Limb (tissue), 2 donors: Measurements from ENCODE around the gene ZNF554.
A peak's percentile ranks its signal among the peaks of the same experiment; 100 is the strongest.

Experiments used
- DNase-seq, 2 donors: peaks; one replicate each; pipeline ENCODE4 v3.0.0-alpha.2; 2016; ENCODE audit errors: extremely low spot score in 2 of 2

The ZNF554 gene

GRCh38 chr19:2827840-2828489, 8.3 kb downstream of the ZNF554 start:
- no peak for DNase-seq

DNA sequence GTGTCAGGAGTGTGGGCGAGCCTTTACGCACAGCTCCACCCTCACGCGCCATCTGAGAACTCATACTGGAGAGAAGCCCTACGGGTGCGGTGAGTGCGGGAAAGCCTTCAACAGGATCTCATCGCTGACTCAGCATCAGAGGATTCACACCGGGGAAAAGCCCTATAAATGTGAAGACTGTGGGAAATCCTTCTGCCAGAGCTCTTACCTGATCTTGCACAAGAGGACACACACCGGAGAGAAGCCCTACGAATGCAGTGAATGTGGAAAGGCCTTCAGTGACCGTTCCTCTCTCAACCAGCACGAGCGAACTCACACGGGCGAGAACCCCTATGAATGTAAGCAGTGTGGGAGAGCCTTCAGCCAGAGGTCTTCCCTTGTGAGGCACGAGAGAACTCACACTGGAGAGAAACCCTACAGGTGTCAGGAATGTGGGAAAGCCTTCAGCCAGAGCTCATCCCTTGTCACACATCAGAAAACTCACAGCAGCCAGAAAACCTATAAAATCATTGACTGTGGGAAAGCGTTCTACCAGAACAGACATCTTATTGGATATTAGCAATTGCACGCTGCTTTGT, 14.7 kb downstream of the ZNF554 start:
- DNase-seq = no peak

- no peak for DNase-seq
Measured at GRCh38 chr19:2837430-2837829, 17.8 kb downstream of the ZNF554 start.

DNA sequence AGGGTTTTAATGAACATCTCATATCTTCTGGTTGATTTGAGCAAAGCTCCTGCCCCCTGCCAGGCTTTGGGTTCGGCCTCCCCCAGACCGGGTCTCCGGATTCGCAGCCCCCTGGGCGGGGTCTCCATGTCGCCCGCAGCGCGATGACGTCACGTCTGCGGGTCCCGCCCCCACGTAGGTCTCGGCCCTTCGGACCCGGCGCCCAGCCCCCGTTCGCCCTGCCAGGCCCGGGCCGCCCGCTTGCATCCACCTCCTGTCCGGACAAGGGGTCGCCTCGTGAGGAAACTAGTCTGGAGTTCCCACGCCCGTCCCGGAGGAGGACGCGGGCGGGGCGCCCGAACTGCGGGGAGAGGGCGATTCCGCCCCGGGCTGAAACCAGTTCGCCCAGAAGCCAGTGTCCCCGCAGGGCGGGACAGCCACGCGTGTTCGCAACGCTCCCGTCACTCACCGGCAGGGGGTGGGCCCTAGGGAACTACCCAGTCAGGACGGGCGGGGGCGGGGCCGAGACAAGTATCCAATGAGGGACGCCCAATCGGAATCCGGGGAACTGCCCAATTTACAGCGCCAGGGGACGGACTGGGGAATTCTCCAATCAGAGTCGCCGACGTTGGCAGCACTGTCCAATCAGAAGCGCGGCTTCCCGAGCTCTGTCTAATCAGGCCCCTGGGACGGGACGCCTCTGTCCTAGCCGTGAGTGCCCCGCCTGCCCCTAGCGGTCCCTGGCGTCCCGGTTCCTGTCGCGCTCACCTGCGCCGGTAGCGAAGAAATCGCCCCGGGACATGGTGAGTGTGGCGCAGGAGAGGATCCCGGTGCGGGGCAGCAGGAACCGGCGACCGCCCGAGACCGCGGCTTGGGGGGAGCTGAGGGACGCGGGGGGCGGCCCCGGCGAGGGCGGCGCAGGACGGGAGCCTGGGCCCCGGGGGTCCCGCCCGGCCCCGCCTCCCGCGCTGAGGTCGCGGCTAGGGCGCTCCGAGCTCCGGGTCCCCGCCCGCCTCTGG, 21.4 kb downstream of the ZNF554 start, which contains the start of gene ZNF555:
Gene ZNF555 (plus strand): TSS at position 682 of the 998 bp plus-strand sequence. CDS start 98 bp downstream, at position 780.
- DNase-seq = peak; percentile 98 to 99

GRCh38 chr19:2841855-2842574, 22.3 kb downstream of the ZNF554 start:
- DNase-seq = no peak

- DNase-seq = no peak
Measured at GRCh38 chr19:2845107-2845506, 25.4 kb downstream of the ZNF554 start.

DNA sequence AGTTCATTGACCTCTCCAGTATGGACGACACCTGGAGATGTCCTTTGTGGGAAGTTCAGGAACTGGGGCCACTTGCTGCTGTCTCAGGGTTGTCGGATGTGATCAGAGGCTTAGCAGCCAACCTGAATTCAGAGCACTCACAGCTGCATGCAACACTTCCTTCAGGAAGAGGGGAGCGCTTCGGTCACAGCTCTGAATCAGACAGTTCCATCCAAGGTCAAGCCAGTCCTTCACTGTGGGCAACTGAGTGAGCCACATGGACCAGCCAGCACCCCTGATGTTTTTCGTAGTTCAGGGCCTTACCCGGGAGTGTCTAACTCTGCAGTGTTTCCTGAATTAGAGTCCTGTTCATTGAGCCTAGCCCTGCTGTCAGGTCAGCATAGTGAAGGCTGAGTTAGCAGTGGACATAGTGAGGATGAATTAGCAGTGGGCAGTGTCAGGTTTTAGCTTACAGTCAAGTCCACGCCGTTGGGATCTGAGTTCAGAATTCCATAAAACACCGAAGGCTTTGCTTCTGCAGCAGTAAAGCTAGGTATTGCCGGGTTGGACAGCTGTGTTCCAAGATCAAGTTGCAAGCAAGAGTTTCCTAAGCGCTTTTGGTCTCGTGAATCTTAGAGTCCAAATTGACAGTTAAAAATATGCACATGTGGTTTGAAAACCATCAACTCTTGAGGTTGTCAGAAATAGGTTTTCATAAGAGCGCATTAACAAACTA, 26.7 kb downstream of the ZNF554 start:
- DNase-seq = peak in 1 of 2 donors; percentile 32

- DNase-seq = no peak
Measured at GRCh38 chr19:2847507-2847906, 27.8 kb downstream of the ZNF554 start.

DNA sequence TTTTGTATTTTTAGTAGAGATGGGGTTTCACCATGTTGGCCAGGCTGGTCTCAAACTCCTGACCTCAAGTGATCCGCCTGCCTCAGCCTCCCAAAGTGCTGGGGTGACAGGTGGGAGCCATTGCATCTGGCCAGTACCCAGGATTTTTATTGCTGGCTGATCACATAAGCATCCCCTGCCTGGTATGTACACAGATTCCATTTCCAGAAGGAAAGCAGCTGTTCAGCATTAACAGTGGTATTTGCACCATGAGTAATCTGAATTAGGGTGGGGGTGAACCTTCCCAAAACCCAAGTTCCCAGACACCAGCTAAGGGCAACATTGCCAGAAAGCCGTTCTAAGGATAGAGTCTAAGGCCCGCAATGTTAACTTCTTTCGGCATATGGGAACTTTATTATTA, 28.9 kb downstream of the ZNF554 start:
- DNase-seq = peak; percentile 39 to 62

DNA sequence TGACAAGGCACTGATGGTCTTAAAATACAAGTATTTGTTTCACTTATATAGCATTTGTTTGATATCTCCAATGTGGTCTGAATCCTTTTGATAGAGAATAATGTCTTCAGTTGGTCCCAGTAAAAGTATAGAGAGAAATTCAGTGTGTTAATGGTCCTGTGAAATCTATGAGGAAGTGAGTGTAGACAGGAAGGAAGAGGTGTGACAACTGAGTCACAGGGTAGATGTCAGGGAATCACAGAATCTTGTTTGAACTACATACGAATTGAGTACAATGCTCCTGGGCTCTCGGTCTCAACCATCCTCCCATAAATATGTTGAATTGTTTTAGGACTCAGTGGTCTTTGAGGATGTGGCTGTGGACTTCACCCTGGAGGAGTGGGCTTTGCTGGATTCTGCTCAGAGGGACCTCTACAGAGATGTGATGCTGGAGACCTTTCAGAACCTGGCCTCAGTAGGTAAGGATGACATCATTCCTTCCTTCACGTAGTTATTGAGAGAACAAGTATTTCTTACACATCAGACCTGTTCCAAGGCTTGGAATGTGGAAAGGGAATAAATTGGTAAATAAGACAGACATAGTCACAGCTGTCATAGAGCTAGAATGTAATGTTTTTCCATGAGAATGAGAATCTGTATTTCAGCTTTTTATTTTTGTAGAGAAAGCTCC, 30.7 kb downstream of the ZNF554 start:
- no peak for DNase-seq

DNA sequence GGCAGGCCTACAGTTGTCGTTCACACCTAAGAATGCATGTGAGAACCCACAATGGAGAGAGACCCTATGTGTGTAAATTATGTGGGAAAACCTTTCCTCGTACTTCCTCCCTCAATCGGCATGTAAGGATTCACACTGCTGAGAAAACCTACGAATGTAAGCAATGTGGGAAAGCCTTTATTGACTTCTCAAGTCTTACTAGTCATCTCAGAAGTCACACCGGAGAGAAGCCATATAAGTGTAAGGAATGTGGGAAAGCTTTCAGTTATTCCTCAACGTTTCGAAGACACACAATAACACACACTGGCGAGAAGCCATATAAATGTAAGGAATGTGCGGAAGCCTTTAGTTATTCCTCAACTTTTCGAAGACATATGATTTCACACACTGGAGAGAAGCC, 32.9 kb downstream of the ZNF554 start:
- no peak for DNase-seq

DNA sequence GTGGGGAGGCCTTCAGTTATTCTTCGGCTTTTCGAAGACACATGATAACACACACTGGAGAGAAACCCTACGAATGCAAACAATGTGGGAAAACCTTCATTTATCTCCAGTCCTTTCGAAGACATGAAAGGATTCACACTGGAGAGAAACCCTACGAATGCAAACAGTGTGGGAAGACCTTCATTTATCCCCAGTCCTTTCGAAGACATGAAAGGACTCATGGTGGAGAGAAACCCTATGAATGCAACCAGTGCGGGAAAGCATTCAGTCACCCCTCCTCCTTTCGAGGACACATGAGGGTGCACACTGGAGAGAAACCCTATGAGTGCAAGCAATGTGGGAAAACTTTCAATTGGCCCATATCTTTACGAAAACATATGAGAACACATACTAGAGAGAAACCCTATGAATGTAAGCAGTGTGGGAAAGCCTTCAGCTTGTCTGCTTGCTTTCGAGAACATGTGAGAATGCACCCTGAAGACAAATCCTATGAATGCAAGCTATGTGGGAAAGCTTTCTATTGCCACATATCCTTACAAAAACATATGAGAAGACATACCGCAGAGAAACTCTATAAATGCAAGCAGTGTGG, 33.4 kb downstream of the ZNF554 start:
- DNase-seq = no peak

GRCh38 chr19:2854849-2855248, 35.2 kb downstream of the ZNF554 start:
- DNase-seq = no peak

DNA sequence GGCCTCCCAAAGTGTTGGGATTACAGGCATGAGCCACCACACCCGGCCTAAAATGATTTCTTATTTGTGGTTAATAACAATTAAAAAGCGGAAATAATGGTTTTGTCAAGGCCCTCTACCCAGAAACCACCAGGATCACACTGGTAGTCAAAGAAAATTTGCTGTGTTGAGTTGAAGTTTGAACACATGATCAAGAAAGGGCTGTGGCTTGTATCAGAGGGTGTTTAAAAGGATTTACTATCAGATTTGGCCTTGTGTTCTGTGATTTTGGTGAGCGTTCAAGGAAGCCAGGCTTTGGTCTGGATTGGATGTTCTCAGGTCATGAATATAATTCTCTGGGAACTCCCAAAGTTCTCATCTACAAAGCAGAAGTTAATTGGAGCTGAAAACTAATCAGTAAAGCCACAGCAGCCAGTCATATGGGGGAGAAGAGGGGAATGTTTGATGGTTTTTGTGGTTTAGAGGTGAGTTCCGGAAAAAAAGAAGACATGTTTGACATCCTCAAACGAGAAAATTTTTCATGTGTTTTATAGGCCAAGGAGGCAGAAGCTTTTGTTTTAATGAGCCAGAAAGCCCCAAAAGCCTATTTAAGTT, 36.9 kb downstream of the ZNF554 start:
- no peak for DNase-seq

DNA sequence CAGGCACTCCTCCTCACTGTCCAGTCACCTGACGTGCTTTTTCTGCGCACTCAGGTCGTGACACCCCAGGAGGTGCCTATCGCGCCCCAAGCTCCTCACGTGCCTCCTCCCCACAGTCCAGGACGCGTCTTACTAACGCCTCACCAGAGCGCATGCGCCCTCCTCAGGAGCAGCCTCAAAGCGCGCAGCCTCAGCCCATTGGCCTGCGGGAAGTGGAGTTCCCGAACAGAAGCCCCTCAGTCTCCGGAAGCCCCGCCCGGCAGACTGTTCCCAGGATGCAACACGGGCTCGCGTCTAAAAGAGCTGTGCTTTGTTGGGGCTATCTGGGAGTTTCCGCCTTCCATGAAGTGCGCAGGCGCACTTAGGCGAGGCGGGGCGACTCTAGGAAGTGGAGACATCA, 39.2 kb downstream of the ZNF554 start:
- DNase-seq = no peak

DNA sequence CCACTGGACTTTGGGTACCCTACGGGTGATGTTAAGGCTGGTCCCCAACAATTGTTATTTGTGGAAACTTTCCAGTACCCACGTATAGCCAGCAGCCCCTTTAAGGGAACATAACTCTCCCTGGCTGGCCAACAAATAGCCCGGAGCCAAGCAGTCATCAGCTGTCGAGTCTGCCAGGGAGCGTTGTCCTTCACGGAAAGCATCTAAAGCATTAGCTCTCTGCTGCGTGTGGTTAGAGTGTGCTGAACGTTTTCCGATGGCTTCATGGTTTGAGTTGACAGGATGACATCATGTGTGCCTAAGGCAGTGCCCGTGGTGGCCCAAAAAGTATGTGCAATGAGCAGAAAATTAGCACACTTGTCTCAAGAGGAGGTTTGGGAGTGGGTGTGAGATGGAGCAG, 44.1 kb downstream of the ZNF554 start:
- DNase-seq = peak in 1 of 2 donors; percentile 27

GRCh38 chr19:2865334-2866100, 45.8 kb downstream of the ZNF554 start:
- DNase-seq = no peak

GRCh38 chr19:2866495-2867024, 46.9 kb downstream of the ZNF554 start:
- DNase-seq = no peak
